Measurements from ENCODE around the gene NCAM2.

NCAM2 gene

GRCh38 chr21:21029164-21029563, 31.0 kb downstream of the NCAM2 start:
- no peak for DNase-seq

- DNase-seq, result no peak
Observed at GRCh38 chr21:21030311-21030710, 32.1 kb downstream of the NCAM2 start.

DNA sequence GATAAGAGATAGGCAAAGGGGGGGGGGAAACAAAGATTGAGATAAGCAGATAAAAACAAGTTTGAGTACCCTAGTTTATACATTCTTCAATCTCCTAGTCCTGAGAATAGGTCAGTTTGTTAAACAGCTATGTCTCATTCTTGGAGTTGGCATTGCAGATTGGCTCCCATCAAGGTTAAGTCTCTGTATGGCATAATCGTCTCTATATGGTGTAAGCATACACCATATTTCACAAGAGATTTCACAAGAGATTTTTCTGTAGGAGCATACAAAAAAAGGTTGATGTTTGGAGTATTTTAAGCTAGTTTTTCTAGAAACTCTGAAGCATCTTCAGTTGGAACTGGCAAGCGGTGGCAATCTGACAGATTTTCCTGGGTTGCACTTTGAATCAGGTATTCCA, 35.8 kb downstream of the NCAM2 start:
- no peak for DNase-seq

DNA sequence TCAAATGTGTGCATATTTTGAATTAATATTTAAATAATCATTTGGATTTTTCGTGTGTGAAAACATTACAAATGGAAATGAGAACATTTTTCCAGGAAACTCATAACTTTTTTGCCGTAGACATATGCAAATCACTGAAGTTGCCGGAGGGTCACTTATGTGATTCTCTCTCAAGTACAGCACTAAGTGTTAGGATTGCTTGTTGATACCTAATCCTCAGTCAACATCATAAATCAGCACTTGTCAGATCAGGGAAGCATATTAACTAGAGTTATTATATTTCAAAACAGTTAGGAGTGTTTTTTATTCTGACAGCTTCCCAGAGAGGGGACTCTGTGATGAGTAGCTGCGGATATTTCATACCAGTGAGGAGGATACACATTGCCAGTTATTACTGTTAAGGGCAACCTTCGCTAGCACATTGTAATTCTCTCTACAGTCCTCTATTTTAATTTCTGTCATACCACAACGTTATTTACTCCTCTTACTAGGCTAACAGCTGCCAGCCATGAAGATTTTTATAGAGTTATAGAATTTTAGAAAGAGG, 41.5 kb downstream of the NCAM2 start:
- DNase-seq, result no peak

- DNase-seq, result no peak
Observed at GRCh38 chr21:21045518-21045917, 47.3 kb downstream of the NCAM2 start.

- DNase-seq, result no peak
Observed at GRCh38 chr21:21046063-21046462, 47.9 kb downstream of the NCAM2 start.

GRCh38 chr21:21051109-21052055, 53.2 kb downstream of the NCAM2 start:
- no peak for DNase-seq

DNA sequence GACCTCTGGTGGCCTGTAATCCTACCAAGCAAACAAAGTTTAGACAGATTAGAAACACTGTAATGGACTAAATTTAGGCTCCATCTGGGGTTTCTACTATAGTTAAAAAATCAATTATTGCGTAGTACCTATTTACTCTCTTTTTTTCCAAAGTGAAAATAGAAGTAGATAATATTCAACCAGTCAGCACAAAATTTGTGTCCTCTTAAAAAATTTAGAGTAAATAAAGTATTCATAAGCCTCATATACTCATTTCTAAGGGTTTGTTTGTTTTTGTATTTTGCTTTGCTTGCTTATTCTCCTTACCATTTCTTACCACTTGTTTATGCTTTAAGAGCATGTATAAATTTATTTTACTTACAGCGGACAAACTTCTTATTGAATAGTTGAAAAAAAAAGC, 54.5 kb downstream of the NCAM2 start:
- DNase-seq, result no peak

- DNase-seq, result no peak
Observed at GRCh38 chr21:21057349-21058062, 59.3 kb downstream of the NCAM2 start.

DNA sequence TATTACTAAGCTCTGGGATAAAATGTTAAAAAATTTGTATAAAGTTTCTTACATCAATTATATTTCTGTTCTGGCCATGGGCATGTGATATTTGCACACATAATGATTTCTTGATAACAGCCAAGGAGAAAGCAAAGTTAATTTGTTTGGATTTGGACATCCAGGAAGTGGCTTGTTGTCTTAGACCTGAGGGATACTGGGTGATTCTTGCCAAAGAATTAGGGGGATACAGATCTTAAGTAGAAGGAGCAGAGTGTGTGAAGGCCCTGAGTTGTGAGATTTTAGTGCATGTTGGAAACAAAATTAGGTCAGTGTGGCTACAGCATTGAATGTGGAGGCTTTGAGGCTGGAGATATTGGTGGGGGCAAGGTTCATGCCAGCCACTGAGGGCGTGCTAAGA, 65.6 kb downstream of the NCAM2 start:
- DNase-seq, result no peak

DNA sequence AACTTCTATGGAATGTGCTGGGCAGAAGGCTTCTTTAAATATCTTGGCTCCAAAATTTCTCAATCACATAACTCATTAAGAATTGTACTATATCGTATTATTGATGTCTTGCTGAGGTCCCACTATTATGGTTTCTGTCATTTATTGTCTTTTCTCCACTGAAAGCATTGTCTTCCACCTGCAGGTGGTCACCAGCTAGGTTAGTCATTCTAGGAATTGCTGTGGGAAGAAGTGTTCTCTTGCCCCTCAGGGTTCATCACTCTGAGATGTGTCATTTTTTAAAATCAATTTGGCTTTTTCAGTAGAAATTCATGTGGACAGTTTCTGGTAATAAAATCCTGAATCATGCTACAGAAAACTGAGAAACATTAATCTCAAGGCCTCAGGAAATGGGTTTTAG, 66.1 kb downstream of the NCAM2 start:
- DNase-seq, result no peak

- DNase-seq, result no peak
Observed at GRCh38 chr21:21067375-21067774, 69.2 kb downstream of the NCAM2 start.

- no peak for DNase-seq
Observed at GRCh38 chr21:21074305-21074704, 76.1 kb downstream of the NCAM2 start.

DNA sequence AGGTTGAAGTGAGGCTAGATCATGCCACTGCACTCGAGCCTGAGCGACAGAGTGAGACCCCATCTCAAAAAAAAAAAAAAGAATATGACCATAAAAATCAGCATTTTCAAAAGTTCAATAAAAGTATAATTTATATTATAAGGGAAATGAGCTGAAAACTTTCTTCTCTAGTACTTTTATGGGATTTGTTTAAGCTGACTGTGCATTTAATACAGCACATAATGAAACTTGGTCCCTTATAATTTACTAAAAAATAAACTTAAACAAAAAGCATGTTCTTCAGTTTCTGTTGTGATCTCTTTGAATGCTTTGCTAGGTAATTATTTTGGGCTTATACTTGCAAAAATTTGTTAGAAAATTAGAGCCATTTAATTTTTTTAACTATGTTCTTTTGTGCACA, 77.8 kb downstream of the NCAM2 start:
- DNase-seq, result no peak

- DNase-seq, result no peak
Observed at GRCh38 chr21:21076491-21076890, 78.3 kb downstream of the NCAM2 start.

DNA sequence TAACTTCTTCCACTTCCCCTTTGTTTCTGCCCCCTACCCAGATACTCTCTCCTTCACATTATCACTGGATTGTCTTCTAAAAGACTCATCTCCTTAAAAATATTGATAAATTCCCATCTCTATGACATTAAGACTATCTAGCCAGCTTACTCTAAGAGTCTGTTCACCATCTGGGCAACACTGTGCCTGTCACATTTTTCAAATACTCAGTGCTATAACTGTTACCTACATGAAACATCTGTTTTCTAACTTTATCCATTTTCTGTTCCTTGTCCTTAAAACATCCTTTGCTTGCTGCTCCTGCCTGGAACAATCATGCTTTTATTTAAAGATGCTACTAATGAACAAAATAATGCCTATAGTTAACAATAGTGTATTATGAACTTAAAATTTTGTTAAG, 81.4 kb downstream of the NCAM2 start:
- DNase-seq, result no peak

DNA sequence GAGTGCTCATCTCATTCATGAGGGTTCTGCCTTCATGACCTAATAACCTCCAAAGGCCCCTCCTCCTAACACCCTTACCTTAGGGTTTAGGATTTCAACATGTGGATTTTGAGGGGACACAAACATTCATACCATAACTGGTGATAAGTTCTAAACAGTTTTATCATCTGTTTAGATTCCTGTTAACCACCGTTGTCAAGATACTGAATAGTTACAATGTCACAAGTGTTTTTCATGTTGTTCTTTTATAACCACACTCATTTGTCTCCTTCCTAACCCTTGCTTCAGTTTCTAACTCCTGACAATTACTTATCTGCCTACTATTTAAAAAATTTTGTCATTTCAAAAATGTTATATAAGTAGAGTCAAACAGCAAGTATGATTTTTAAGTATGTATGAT, 86.0 kb downstream of the NCAM2 start:
- no peak for DNase-seq

GRCh38 chr21:21085206-21085605, 87.0 kb downstream of the NCAM2 start:
- no peak for DNase-seq

DNA sequence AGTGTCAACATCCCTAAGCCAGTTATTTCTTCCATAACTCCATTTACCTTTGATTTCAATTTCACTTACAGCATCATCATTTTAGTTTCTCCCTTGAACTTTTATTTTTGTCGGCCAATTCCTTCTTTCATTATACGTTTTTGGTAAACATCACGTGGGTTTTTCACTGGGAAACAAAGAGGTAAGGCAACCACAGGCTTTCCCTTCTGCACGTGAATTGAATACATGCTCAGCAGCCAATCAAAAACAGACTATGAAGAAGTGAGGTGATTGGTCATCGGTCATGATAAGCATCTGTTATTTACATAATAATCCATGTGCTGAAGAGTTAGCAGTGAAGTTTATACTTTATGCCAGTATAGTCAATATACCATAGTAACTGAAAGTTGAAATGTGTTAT, 98.7 kb downstream of the NCAM2 start:
- no peak for DNase-seq

DNA sequence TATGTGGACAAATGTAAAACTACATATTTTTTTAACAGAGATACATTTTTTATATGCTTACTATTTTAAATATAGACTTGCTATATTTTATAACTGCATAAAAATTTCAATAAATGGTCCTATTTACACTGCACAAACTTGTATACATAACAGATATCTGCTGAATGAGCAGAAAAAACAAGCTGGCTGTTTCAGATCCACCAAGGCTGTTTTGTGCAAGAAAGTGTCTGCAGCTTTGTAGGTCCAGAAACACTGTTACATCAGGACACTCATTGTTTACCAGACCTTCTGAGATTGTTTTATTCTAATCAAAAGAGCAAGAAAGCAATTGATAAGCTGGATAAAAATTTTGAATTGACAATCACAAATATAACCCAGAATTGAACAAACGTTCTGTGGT, 99.3 kb downstream of the NCAM2 start:
- no peak for DNase-seq

DNA sequence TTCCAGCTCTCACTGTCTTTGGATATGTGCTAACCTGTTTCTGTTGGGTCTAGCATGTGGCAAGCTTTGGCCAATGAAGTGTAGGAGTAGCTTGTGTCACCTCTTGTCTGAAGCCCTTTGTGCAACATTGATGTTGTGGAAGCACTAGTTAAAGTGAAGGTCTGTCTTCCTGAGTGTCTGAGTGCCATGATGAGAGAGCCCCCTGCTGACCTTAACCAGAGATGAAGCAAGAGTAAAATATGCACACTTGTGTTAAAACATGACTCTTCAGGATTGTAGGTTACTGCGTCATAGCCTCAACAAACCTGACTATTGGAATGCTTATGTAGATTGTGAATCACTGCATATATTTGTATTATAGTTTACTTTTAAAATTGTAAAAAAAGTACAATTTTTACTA, 103.7 kb downstream of the NCAM2 start:
- DNase-seq, result no peak

DNA sequence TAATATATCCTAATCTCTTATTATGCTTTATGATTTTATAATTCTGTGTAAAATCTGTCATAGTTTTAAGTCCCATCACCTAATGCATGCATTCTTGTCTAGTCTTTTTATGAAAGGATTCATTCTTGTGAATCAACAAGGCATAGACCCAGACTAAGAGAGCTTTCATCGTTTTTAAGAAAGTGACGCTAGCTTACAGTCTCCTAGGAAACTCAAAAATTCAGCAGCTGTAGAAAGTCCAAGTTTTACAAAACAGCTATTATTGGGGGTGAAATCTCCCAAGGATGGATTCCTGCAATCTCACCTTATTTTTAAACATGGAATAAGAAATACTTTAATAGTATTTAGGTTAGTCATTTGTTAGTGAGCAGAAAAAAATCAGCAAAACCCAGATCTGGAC, 104.7 kb downstream of the NCAM2 start:
- no peak for DNase-seq

GRCh38 chr21:21103692-21104091, 105.5 kb downstream of the NCAM2 start:
- no peak for DNase-seq

- DNase-seq, result no peak
Observed at GRCh38 chr21:21109736-21110135, 111.5 kb downstream of the NCAM2 start.

Data from stimulated activated CD8-positive, alpha-beta memory T cell treated with anti-CD3 and anti-CD28 coated beads, Interleukin-4, amount 100 ng/mL, for 48 hours (primary cell).